SH-SY5Y (cell line): Measurements from ENCODE around the gene ABCA1.

Source experiments
- GATA2 ChIP-seq: IDR thresholded peaks from 2 replicates; pipeline ENCODE4 v1.6.1; 2011; ENCODE audit warnings: mild to moderate bottlenecking, low read depth, low read length
- GATA3 ChIP-seq: IDR thresholded peaks from 2 replicates; pipeline ENCODE4 v1.6.1; 2011; ENCODE audit warnings: low read depth, mild to moderate bottlenecking, low read length, moderate library complexity

The ABCA1 gene

GRCh38 chr9:104826911-104827310 lies 101.0 kb downstream of the ABCA1 start:
- no peak for TF ChIP-seq GATA2
- no peak for TF ChIP-seq GATA3

- TF ChIP-seq GATA2, result peak; percentile 46; the same call in 1 of the 2 replicates
- TF ChIP-seq GATA3, result no peak
Measured at GRCh38 chr9:104826079-104826775, 101.7 kb downstream of the ABCA1 start.

GRCh38 chr9:104820336-104820735 lies 107.6 kb downstream of the ABCA1 start:
- TF ChIP-seq GATA2 (no peak), GATA3 (no peak)

- TF ChIP-seq GATA3, result no peak
- no peak for TF ChIP-seq GATA2
Measured at GRCh38 chr9:104819033-104819432, 108.9 kb downstream of the ABCA1 start.

GRCh38 chr9:104817437-104817836 lies 110.5 kb downstream of the ABCA1 start:
- TF ChIP-seq GATA3, result no peak
- TF ChIP-seq GATA2, result no peak

- TF ChIP-seq GATA3, result no peak
- no peak for TF ChIP-seq GATA2
Measured at GRCh38 chr9:104815851-104816565, 111.9 kb downstream of the ABCA1 start.

GRCh38 chr9:104810421-104811339 lies 117.3 kb downstream of the ABCA1 start:
- TF ChIP-seq GATA3 (no peak), GATA2 (no peak)

- TF ChIP-seq GATA3, result peak; percentile 58
- TF ChIP-seq GATA2, result peak; percentile 78
Measured at GRCh38 chr9:104808035-104808614, 119.8 kb downstream of the ABCA1 start.

GRCh38 chr9:104805441-104805840 lies 122.5 kb downstream of the ABCA1 start:
- TF ChIP-seq GATA2 (no peak), GATA3 (no peak)

- TF ChIP-seq GATA3, result no peak
- TF ChIP-seq GATA2, result peak; percentile 42; the same call in 1 of the 2 replicates
Measured at GRCh38 chr9:104802906-104803305, 125.0 kb downstream of the ABCA1 start.

- TF ChIP-seq GATA3 (no peak), GATA2 (no peak)
Measured at GRCh38 chr9:104802110-104802509, 125.8 kb downstream of the ABCA1 start.

- no peak for TF ChIP-seq GATA2
Measured at GRCh38 chr9:104800068-104800785, 127.7 kb downstream of the ABCA1 start.
